Stimulated activated CD8-positive, alpha-beta memory T cell treated with anti-CD3 and anti-CD28 coated beads, Interleukin-7, amount 100 ng/mL, for 24 hours (primary cell): Measurements from ENCODE around the gene DMBT1.
"Not testable (repeated sequence)": the region's sequence is repeated elsewhere in the genome, so short reads cannot be mapped to it uniquely, and the experiment has no call there.

Source experiments
- DNase-seq: peaks from one replicate; pipeline ENCODE4 v3.0.0-alpha.2; 2020; ENCODE audit warnings: low read depth

Gene DMBT1

DNA sequence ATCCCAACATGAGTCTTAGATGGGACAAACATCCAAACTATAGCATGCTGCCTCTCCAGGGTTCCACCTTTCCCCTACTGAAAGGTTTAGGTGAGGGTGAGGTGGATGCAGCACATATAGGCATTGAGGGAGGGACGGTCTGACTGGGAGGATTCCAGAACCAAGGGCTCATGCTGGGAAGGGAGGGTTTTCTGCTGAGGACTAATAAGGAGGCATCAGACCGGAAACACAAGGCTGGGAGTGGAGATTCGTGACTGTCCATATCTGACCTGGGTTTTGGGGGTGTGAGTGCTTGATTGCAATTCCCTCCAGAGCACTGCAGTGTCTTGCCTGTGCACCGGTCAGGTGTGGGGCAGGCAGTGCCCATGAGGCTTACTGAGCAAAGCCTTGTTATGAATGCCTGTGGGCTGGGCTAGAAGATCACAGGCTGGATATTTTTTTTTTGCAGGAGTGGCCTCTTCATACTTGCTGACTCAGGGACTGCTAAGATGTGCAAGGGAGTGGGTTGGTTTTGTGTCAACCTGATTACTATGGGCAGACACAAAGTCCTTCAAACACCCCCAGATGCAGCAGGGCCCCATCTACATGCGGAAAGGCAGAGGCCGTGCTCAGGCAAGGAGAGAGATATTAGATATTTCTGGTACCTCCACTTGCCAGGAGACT lies 26.7 kb downstream of the DMBT1 start:
- DNase-seq, result no peak

GRCh38 chr10:122588381-122588780 lies 27.8 kb downstream of the DMBT1 start:
- DNase-seq, result no peak

- DNase-seq, result no peak
These were observed 29.6 kb downstream of the DMBT1 start for GRCh38 chr10:122590153-122590552.

- no peak for DNase-seq
These were observed 31.2 kb downstream of the DMBT1 start for GRCh38 chr10:122591736-122592135.

- no peak for DNase-seq
These were observed 31.6 kb downstream of the DMBT1 start for GRCh38 chr10:122592161-122592560.

DNA sequence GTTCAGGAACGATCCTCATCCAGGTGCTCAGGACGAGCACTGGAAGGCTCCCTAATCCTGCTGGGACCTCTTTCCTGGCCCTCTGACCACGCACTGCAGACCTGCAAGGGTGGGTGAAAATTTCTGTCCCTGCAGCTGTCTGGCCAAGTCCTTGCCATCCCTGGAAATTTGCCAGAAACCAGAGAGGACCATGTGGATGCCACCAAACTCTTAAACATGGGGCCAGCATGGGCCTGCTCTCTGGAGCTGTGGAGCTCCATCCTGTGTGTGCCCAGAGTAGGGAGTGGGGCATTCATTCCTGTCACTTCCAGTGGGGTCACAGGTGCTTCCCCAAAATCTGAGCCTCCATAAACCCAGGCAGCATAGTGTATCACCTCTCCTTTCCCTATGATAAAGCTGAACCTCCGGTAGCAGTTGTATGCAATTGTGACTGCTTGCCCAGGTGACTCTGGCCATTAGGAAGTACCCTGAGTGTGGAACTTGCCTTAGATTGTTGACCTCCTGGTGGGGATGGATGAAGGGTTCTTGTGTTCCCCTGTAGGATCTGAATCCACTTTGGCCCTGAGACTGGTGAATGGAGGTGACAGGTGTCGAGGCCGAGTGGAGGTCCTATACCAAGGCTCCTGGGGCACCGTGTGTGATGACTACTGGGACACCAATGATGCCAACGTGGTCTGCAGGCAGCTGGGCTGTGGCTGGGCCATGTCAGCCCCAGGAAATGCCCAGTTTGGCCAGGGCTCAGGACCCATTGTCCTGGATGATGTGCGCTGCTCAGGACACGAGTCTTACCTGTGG lies 57.1 kb downstream of the DMBT1 start:
- DNase-seq, result no peak

DNA sequence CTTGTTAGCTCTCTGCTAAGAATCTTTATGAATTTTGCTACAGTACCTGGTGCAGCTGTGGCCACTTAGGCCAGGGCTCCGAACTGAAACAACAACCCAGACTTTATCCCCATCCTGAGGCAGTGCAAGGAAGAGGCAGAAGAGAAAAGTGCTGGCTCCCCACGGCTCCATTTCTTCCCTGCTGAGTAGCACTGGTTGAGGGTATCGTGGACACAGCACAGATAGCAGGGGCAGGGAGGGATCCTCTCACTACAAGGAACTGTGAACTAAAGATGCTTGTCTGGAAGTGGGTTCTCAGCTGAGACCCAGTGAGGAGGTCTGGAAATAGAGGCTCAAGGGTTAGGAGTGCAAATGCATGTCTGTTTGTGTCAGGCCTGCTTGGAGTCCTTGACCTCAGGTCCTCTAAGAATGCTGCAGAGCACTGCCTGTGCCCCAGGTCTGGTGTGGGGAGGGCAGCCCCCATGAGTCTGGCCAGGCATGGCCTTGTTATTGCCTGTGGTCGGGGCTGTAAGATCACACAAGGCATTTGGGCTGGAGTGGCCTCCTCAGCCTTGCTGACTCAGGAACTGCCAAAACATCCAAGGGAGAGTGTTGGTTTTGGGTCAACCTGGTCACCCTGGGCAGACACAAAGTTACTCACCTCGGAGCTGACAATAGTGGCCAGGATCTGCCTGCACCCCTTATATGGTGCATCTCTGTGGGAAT lies 58.1 kb downstream of the DMBT1 start:
- no peak for DNase-seq

DNA sequence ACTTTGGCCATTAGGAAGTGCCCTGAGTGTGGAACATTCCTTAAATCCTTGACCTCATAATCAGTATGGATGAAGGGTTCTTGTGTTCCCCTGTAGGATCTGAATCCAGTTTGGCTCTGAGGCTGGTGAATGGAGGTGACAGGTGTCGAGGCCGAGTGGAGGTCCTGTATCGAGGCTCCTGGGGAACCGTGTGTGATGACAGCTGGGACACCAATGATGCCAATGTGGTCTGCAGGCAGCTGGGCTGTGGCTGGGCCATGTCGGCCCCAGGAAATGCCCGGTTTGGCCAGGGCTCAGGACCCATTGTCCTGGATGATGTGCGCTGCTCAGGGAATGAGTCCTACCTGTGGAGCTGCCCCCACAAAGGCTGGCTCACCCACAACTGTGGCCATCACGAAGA lies 60.4 kb downstream of the DMBT1 start:
- not testable (repeated sequence) for DNase-seq

- DNase-seq, result no peak
These were observed 64.0 kb downstream of the DMBT1 start for GRCh38 chr10:122624546-122624945.

DNA sequence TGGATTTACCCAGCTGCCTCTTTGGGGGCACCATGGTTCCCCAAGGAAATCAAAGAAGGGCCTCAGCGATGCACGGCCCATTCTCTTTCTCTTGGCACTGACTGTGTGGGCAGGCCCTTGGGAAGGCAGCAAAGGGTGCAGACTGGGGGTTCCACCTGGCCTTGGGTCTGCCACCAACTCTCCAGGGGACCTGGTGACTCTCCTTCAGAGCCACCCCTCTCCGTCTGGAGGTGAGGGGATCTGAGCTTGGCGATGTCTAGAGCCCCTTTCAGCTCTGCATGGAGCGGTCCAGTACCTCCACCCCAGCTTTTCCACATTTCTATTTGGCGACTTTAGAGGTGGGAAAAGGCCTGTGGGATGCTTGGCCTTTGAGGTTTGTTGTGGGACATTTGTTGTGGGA lies 70.0 kb downstream of the DMBT1 start:
- DNase-seq, result no peak

DNA sequence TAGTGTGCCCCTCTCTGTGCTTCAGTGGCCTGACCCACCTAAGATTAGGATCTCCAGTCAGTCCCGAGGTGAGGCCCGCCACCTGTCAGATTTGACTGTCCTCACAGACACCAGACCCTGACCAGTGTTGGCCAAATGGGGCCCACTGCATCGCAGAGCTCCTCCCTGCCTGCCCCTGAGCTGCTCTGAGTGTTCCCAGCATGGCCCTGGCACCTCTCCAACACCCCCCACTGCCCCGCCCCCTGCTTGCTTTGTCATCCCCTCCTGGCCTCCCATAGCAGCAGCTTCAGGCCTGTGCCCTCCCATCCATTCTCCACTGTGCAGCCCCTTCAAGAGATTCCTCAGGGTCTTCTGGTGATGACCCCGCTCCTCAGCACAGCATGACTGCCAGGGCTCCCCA lies 71.5 kb downstream of the DMBT1 start:
- DNase-seq, result no peak

GRCh38 chr10:122632576-122632975 lies 72.0 kb downstream of the DMBT1 start:
- DNase-seq, result no peak

GRCh38 chr10:122636953-122637352 lies 76.4 kb downstream of the DMBT1 start:
- no peak for DNase-seq

DNA sequence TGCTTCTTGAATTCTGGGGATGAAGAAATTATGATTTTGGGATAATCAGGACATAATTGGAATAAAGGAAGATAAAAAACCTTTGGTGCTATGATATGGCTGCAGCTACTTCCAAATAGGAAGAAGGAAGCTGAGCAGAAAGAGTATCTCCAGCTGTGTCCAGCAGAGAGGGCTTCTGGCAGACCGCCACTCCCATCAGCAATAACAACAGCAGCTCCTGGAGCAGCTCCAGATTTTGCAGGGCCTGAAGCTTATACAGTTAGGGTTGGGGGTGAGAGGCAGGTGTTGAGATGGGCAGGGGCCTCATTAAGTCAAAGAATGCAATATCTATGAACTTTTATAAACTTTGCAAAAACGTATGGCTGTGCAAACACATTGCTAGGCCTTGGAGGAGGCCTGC lies 76.8 kb downstream of the DMBT1 start:
- no peak for DNase-seq

DNA sequence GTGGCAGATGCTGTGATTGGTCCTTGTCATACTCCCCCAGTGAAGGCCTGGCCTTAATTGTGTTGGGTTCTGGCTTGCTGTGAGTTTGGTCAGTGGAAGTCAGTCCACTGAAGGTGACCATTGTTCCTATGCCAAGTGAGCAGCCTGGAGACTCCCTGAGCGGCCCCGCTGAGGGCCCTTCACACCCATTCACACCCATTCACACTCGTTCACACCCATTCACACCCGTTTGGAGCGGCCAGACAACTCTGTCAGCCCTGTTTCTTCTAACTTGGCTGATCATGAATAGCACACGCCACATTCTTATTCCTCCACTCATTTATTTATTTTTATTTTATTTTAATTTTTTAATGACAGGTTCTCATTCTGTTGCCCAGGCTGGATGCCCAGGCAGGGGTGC lies 77.6 kb downstream of the DMBT1 start:
- no peak for DNase-seq

DNA sequence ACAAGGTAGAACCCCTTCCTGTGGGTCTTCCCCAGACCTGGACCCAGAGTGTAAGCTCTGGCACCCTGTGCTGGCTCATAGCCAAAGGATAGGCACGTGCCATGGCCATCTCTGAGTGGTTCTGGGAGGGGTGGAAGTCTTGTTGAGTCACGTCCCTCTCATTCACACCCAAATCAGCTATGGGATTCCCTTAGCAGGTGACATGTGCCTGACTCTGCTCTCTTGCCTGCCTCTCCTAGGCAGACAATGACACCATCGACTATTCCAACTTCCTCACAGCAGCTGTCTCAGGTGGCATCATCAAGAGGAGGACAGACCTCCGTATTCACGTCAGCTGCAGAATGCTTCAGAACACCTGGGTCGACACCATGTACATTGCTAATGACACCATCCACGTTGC lies 79.2 kb downstream of the DMBT1 start:
- DNase-seq, result no peak

- no peak for DNase-seq
These were observed 80.4 kb downstream of the DMBT1 start for GRCh38 chr10:122640921-122641320.

DNA sequence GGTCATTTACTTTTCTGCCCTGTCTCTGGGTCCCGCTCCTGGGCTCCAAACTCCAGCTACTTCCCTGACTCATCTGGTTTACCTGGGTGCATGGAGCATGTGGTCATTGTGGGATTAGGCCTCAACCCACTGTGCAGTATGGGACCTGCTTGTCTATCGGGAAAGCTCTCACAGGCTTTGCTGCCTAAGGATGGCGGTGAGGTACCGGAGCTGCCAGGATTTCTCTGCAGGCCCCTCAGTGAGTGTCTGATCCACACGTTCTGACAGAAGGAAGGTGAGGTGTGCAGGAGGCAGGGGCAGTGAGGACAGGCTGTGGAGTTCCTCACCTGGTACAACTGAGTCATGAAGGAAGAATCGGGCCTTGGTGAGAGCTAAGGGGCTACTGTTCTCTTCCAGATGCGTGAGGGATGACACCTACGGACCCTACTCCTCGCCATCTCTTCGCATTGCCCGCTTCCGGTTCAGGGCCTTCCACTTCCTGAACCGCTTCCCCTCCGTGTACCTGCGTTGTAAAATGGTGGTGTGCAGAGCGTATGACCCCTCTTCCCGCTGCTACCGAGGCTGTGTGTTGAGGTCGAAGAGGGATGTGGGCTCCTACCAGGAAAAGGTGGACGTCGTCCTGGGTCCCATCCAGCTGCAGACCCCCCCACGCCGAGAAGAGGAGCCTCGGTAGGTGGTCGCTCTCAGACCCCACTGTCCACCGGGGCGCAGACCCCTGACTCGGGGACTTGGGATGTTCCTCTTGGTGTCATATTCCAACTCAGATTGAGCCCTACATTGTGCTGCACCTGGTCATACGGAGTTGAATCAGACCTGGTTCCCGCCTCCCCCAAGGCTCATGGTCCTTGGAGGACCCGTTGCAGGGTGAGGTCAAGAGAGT lies 82.4 kb downstream of the DMBT1 start:
- DNase-seq, result no peak

- no peak for DNase-seq
These were observed 83.5 kb downstream of the DMBT1 start for GRCh38 chr10:122643931-122644534.

DNA sequence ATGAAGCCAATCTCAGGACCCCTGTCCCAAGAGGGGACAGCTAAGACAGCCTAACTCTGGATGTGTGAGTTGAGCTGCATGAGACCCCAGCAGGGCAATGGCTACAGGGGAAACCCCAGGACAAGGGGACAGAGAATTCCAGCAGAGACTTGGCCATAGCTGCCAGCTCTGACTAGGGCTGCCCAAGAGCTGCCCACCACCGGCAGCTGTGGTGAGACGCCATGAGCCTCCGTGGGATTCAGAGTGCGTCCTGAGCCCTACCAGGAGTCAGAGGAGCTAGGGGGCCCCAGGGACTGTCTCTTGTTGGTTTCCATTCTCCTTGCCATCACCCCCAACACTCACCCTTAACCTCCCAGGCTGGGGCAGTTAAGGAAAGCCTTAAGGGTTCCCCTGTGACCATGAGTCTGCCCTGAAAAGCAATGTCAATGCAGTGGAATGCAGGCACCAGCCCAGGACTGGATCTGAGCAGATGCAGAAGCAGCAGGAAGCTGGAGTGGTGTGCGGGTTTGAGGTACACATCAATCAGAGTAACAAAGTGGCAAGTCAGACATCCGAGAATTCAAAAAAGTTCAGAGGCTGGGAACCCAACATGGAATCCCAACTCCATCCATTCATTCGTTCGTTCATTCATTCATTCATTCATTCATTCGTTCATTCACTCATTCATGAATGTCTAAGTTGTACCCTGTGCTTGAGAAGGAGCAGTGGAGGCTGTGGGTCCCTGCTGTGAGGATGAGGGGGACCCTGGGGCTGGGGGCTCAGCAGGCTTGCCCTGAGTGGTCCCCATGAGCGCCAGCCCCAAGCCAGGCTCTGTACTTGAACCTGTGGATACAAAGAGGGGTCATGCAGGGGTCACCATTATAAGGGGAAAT lies 86.2 kb downstream of the DMBT1 start:
- no peak for DNase-seq
